Fibroblast of skin of right quadriceps (primary cell): Measurements from ENCODE around the gene ZNF414.

Source experiments
- DNase-seq: peaks from one replicate; pipeline ENCODE4 v3.0.0-alpha.2; 2013

The ZNF414 gene

DNA sequence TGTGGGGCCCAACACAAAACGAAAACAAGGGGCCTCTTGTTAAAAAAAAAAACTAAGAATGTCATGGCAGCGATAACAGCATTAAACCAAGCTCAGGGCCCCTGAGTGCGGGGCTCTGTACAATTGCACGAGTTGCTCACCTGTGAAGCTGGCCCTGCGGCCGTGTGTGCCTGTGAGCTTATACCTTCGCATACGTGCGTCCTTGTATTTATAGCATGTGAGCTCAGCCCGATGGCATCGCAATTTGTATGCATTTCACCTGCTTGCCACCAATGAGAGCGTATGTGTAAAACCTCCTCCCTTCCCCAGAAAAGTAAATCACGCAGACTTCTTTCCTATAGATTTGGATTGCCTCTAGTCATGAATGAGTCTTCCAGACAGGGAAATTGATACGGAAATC is 52.1 kb downstream of the ZNF414 start:
- no peak for DNase-seq

DNA sequence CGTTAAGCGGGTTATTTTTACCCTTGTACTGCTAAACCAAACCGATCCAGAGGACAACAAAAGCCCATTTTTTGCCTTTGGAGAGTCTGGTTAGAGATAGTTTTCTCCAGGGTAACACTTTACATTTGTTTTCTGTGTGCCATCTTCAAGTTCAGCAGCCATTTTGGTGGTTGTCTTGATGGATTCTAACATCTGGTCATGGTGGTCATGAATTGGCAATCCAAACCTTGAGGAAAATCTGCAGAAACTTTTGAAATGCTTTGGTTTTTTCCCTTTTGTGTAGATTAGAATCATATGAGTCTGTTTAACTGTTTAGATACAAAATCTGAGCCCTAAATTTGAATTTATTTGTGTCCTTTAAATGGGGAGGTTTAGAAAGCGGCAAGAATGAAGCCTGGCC is 52.6 kb downstream of the ZNF414 start:
- DNase-seq = no peak

- DNase-seq = no peak
Measured at GRCh38 chr19:8460516-8461298, 53.3 kb downstream of the ZNF414 start.
